ENCODE measurements around the gene ACO2.
"Not testable (repeated sequence)": the region's sequence is repeated elsewhere in the genome, so short reads cannot be mapped to it uniquely, and the experiment has no call there.

ACO2 gene

DNA sequence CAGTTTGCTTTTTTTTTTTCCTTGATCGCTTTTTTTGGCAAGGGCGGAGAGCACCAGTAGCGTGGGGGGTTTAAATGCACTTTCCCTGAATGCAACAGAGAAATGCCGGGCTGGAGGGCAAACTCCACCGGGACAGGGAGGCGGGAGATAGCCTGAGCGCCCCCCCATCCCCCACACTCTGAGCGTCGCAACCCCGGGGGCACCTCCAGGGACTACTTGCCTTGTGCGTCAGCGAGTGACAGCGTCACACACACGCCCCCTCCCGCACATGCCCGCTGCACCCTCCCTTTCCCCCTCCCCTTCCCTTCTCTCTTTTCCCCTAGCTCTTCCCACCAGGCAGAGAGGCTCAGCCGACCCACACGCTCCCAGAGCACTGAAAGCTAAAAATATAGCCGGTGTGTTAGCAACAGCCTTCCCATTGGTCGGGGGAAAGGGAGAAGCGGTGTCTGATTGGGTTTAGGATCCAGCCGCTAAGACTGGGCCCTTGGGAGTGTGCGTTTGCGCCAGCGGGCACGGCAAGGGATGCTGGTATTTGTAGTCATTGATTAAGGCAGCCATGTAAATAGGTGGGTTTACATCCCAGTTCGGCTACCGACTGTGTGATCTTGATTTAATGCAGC, 20.6 kb upstream of the ACO2 start:
- DNase-seq, result peak; percentile 93

DNA sequence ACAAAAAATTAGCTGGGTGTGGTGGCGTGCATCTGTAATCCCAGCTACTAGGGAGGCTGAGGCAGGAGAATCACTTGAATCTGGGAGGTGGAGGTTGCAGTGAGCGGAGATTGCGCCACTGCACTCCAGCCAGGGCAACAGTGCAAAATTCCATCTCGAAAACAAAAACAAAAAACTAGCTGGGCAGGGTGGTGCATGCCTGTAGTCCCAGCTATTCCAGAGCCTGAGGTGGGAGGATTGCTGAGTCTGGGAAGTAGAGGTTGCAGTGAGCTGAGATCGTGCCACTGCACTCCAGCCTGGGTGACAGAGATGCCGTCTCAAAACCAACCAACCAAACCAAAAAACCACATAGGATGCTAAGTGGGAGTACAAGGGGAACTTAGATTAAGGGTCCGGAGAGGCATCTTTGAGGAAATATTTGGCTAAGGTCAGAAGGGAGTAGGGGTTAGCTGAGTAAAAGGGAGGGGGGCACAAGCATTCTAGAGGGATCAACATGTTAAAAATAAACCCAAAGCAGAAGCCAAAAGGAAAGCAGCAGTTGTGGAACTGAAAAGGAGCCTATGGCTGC, 10.7 kb upstream of the ACO2 start:
- DNase-seq, result no peak

DNA sequence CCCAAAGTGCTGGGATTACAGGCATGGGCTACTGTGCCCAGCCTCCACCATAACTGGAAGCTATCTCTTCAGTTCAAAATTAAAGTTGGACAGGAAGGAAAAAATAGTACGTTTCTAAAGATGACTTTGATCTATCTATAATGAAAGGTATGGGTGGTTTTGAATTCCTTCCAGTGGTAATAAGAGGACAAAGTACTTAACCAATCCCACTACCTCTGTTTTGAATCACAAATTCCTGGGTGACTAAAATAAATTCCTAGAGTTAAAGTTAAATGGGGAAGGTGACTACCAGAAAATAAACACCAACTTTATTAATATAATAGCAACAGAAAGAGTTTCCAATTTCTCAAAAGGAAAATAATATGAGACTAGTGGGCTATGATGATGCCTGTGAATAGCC, 9.5 kb upstream of the ACO2 start:
- no peak for DNase-seq

DNA sequence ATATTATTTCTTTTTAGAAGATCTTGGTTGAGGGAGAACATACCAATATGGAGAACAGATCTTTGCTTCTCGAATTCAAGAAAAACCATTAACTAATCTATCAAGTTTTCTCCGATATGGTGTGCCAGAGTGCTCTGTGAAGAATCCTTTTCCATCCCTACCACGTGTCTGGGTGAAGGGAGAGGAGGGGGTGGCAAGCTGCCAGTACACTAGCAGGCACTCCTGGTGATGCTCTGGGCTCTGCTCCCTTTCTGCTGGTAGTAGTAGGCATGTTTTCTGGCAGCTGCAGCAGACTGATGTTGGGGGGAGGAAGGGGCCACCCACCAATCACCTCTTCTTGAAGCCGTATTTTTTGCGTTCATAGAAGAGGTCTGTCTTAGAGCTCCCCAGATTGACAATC, 8.8 kb upstream of the ACO2 start:
- not testable (repeated sequence) for DNase-seq

DNA sequence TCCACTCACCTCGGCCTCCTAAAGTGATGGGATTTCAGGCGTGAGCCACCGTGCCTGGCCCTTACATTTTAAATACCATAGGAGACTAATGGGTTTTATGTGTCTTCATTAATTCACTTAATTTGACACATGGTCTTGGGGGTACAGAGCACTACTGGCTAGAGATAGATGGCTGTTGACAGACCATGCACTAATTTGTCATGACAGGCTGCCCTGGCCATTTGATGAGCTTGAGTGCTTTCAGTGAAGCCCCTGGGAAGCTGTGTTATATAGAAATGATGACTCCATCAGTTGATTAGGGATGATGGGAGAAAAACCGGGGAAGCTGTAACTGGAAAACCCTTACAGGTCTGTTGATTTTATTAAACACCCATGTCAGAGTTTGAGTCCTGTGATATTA, 7.0 kb upstream of the ACO2 start:
- no peak for DNase-seq

DNA sequence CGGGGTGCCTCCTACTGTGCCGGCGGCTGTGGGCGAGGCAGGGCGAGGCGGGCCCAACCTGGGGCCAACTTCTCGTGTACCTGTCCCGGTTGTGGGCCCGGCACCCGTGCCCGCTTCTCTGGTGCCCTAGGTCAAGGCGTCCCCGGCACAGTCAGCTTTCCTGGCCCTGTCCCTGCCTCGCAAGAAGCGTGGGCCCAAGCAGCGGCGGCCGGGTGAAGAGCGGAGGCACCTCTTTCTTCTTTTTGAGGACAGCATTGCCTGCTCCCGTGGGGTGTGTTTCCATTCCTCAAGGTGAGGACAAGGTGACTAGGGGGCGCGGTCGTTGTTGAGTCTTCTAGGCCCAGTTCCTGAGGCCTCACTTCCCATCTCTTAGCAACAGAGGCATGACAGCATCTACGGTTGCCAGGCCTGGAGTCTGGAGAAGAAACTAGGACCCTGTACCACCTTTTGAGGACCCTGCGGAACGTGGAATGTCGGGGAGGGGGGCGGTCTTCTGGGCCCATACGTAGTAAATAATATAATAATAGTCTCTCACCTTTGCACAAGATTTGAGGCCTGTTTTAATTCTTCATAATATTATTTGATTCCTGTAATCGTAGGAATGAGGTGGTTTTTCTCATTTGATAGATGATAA, 418 bp downstream of the ACO2 start:
- peak; percentile 56 for DNase-seq

DNA sequence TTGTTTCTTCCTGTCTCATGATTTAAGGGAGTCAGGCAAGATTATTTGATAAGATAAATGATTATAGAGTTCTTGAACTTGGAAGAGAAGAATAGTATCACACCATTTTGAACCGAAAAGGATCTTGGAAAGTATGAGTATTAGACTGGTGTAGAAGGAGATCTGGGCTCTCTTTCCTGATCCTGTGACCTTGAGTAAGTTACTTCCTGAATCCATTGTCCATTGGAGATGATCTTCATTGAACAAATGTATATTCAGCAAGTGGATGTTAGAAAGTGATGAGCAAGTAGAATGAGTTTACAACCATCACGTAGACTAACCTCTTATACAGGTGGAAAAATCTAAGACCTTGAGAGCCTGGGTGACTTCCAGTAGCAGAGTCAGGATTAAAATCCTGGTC, 2.0 kb downstream of the ACO2 start:
- no peak for DNase-seq

DNA sequence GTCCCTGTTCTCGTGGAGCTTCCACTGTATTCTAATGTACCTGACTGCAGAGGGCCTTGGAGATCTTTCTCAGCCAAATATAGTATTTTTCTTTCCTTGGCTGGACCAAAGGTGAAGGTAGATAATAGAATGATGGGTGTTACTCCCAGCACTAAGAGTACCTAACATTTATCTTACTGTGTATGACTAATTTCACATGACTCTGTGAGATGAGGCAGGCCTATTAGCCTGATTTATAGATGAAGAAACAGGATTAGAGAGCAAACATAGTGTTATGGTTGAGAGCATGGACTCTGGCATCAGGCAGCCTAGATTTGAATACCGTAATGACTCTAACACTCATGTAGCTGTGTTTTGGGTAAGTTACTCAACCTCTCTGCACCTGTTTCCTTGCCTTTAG, 2.7 kb downstream of the ACO2 start:
- DNase-seq, result no peak

DNA sequence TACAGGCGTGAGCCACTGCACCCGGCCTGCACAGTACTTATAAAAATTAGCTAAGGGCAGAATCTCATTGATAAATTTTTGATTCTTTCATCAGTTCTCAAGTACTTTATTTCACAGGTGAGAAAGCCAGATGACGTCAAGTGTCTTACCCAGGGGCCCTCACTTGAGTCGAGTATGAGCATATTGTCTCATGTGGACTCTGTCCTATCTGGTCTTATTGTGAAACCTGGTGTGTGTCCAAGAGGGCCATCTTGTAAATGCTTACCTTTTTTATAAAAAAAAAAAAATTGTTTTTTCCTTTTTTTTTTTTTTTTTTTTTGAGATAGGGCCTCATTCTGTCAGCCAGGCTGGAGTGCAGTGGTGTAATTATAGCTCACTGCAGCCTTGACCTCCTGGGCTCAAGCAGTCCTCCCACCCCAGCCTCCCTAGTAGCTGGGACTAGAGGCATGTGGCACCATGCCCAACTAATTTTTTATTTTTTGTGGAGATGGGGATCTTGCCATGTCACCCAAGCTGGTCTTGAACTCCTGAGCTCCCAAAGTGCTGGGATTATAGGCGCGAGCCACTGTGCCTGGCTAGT, 6.0 kb downstream of the ACO2 start:
- DNase-seq, result no peak

DNA sequence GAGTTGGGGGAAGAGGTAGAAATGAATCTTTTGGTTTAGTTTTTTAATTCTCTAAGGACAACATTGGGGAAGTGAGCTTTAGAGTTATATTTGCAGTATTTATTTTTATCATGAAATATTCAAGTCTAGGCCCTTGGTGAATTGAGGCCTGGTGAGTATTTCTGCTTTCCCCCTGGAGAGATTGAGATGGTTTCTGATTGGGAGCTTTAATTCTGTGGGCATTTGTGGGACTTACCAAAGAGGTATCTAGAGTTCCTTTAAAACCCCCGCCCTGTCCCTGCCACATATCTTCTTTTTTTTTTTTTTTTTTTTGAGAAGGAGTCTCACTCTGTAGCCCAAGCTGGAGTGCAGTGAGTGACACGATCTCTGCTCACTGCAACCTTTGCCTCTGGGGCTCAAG, 9.6 kb downstream of the ACO2 start:
- no peak for DNase-seq

DNA sequence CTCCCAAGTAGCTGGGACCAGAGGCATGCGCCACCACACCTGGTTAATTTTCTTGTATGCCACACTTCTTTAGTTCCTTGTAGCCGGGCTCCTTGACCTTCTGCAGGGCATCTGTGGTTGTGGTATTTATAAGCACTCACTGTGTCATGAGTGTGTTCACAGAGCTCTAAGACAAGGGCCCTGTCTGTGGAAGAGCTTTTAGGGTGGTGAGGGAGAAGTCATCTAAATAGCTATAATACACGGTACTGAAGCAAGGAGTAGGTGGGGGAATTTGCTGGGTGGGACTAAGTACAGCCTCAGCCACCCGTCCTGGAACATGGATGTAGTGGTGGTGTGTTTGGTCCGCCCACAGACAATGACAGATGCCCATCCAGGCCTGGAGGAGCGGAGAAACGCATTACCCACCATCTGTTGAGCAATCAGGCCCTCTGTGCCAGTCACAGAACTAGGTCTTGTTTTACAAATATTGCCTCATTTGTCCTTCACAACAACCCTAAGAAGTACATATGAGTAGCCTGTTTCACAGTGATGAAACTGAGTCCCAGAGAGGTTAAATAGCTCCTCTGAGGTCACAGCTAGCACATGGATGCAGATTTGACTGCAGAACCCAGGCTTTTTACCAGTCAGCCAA, 10.1 kb downstream of the ACO2 start:
- peak; percentile 15 for DNase-seq

DNA sequence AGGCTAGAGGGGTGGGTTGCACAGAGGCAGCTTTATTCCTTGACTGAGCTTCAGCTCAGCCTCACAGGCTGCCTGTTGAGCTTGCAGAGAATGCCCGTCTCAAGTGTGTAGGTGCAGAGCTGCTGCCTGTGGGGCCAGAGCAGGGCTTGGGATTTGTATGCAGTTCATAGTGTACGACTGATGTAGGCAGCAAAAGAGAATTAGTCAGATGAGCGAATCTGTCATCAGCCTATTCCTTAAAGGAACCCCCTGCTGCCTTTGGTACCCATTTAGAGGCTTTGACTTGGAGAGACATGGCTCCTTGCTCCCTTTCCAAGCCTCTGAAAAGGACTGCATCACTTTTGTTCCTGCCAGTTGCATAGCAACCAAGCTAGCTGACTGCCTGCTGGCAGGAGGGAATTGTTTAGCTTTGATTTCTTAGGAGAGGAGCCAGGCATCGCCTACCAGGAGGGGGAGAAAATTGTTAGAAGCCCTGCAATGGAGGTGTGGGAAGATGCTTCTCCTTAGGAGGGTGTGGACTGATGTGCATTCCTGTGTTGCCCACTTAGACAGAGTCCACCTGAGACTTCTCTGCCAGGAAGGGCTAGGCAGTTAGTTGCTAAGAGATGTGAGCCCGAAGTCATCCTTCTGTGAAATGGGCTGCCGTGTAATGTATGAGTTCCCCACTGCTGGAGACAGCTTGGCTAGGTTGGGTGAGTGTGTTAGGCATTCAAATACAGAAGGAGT, 10.9 kb downstream of the ACO2 start:
- no peak for DNase-seq

DNA sequence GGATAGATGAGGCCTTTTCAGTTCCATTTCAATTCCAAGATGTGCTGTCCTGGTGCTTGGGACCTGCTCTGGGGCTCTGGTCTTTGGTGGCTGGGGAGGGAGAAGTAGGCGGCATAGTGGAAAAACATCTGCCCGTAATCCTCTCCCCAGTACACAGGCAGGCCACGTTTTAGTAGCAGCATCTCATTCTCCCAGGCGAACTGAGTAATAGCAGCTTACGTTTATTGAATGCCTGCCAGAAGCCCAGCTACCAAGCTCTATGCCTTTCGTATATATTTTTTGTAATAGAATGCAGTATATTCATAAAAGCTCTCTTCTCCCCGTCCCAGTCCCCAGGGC, 11.4 kb downstream of the ACO2 start:
- no peak for DNase-seq

DNA sequence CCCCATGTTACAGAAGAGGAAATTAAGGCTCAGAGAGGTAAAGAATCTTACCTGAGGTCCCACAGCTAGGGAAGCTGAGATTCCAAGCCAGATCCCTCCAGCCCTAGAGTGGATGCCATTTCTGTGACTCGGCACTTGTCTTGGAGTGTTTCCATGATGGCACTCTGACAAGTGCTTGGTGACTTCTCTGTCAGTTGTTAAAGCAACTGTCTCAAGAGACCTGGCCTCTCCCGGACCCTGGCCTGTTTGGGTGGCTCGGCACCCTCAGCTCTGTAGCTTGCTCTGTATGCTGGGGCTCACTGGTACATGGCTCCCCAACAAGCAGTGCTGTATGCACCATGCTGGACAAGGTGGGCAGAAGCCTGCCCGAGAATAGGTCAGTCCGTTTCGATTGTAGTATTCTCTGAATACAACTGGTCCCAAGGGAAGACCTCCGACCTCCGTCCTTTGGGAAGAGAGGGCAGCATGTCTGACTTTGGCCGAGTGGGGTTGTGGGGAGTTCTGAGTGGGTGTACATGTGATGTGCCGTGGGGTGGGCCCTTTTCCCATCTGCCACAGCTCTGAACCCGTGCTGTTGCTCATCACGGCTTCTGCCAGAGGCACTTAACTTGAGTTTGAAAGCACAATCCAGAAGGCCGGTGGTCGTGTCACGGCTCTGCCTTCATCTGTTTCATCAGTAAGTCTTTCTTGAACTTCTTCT, 12.4 kb downstream of the ACO2 start:
- no peak for DNase-seq

DNA sequence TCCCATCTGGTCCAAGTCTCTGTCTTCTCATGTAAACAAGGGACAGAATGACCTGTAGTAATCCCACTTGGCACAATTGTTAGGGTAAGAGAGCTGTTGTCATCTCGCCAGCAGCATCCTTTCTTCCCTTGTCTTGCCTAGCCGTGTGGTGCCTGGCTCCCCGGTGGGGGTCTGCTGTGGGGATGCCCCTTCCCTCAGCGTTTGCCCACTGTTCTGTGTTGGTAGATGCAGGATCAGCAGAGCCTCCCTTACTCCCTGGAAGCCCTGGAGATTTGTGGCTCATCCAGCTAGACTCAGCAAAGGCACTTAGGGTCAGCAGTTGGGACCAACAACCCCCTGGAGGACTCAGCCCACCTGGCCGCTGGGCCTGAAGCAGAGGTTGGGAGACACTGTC, 13.0 kb downstream of the ACO2 start:
- DNase-seq, result no peak

DNA sequence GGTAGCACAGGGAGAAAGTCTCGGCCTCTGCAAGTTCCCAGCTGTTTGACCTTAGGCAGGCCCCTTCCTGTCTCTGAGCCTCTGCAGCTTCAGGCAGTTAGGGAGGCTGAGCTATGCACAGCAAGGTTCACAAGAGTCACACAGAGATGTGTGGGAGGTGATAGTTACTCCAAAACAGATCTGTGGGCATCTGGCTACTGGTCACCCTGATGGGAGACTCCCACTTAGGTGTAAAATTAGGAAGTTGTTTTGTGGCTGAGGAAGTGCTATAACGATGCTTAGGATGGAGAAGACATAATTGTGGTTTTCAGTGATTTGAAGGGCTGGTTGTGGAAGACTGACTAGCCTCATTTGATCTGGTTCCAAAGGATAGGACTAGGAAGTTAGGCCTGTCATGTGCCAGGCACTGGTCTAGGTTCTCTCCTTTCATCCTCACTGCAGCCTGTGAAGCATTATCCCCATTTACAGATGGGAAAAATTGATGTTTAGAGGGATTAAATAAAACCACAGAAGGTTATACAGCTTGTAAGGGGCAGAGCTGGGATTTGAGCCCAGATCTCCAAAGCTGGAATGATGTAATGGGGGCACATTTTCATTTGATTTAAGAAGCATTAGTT, 13.5 kb downstream of the ACO2 start:
- DNase-seq, result no peak

DNA sequence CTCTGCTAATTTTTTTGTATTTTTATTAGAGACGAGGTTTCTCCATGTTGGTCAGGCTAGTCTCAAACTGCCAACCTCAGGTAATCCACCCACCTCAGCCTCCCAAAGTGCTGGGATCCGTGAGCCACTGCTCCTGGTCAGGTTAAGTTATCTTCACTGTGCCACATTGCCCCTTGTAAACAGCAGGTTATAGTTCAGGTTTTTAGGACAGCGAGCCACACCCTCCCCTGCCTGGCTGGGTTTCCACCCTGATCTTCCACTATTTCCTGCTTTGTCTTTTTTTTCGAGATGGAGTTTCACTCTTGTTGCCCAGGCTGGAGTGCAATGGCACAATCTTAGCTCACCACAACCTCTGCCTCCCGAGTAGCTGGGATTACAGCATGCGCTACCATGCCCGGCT, 16.1 kb downstream of the ACO2 start:
- no peak for DNase-seq

DNA sequence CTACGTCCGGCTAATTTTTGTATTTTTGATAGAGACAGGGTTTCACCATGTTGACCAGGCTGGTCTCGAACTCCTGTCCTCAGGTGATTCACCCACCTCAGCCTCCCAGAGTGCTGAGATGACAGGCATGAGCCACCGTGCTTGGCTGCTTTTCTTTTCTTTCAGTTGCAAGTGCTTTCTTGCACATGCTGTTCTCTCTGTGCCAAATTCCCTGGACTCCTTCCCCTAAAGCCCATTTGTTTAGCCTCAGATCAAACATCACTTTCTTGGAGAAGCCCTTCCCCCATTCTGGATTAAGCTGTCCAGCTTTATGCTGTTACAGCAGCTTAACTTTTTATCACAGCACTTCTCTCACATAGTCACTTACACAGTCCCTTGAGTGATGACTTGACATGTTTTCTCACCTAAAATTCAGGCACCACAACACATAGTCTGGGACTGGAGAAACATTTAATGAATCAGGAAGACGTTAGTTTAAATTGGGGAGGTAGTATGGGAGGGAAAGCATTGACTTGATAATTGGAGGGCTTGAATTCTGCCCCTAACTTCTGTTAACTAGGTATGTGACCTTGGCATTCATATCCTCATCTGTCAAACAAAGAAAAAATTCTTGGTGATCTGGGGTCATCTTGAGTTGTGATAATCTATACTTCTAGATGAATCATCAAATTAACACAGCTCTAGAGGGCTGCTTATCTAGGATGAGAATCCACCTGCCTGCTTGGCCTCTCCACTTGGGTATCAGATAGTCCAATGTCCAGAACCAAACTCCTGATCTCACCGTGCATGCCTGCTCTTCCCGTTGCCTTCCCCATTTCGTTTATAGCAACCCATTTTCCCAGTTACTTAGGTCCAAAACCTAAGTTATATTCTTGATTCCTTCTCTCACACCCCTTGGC, 18.4 kb downstream of the ACO2 start:
- no peak for DNase-seq

DNA sequence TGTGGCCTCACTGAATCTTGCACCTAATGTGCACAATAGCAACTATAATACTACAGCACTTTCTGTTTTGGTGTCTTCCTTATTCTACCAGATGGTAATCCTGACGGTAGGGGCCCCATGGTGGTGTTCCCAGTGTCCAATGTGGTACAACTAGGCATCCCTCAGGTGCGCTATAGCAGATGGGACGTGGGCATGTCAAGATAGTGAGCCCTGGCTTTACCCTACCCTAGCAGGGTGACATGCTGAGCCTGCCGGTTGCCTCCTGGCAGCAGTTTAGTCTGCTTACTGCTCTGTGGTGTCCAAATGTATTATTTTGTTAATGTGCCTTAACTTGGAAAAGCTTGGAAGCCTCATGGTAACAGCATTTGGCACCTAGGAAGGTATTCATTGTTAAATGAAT, 19.2 kb downstream of the ACO2 start:
- DNase-seq, result no peak

DNA sequence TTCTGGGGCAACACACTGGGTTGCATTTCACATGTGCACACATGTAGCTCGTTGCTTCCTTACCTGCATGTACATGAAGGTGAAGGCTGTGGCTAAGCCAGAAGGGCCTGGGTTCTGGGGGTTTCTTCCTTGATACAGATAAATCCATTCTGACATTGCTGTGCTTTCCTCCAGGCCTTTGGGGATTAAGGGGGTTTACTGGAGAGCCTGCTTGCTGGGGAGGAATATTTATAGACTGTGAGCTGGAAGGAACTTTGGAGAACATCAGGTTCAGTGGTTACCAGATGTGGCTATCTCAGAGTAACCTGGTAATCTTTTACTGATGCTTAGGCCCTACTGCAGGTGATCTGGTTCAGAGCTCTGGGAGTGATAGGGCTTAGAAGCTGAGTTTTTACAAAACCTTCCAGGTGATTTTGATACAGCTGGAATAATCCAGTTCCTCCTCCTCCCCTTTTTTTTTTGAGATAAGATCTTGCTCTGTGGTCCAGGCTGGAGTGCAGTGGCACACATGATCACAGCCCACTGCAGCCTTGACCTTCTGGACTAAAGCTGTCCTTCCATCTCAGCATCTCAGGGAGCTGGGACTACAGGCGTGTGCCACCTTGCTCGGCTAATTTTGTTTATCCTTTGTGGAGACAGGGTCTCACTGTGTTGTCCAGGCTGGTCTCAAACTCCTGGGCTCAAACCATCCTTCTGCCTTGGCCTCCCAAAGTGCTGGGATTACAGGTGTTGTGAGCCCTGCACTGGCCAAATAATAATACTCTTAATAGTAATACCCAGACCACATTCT, 19.9 kb downstream of the ACO2 start:
- DNase-seq, result no peak

All from activated CD4-positive, alpha-beta T cell treated with anti-CD3 and anti-CD28 coated beads for 48 hours (primary cell).